Measurements from ENCODE around the gene GMPS. TPM values are rescaled to one million over a fixed set of nuclear protein-coding genes. Genes with fewer than 3 reads are reported as not detected.

Gene GMPS
- polyA plus RNA-seq, 1 of the 3 experiments (the other 2 are of a cell fraction) = 13.4 TPM

GRCh38 chr3:155949453-155950217 is 79.2 kb downstream of the GMPS start:
- no peak overlapping the region for H3K27ac ChIP-seq (ENCODE audit: low read depth in 2 of 2, low read length in 1 of 2)
- no peak overlapping the region for H2AFZ ChIP-seq (ENCODE audit: low read depth)
- H4K20me1 ChIP-seq (ENCODE audit: insufficient read depth) = no peaks in the 10 kb centered on the region
- H3K79me2 ChIP-seq (ENCODE audit: insufficient read depth) = no peaks in the 10 kb centered on the region
- H3K4me2 ChIP-seq = no peak overlapping the region
- TF ChIP-seq MXI1 (IDR thresholded peaks at IDR 0.05; ENCODE audit: low read depth, low read length) (no peak), JUND (IDR thresholded peaks at IDR 0.05) (no peak), USF1 (IDR thresholded peaks at IDR 0.05; ENCODE audit: borderline replicate concordance, low read depth) (no peak), FOSL2 (IDR thresholded peaks at IDR 0.05; ENCODE audit: borderline replicate concordance, low read depth) (no peak), FOXM1 (IDR thresholded peaks at IDR 0.05; ENCODE audit: low read depth) (no peak), MAX (IDR thresholded peaks at IDR 0.05; ENCODE audit: low read depth) (no peak), EZH2phosphoT487 (IDR thresholded peaks at IDR 0.05; ENCODE audit: borderline replicate concordance, low read depth) (no peak), FOXJ3 (CRISPR knock-in tag; IDR thresholded peaks at IDR 0.05) (no peak), IRF3 (IDR thresholded peaks at IDR 0.05; ENCODE audit: low read depth, low read length) (no peak), TAF1 (IDR thresholded peaks at IDR 0.05; ENCODE audit: borderline replicate concordance, low read depth, low read length) (no peak), RCOR1 (IDR thresholded peaks at IDR 0.05; ENCODE audit: low read length) (no peak), SMC3 (IDR thresholded peaks at IDR 0.05; ENCODE audit: low read depth, low read length) (no peak), MEF2A (IDR thresholded peaks at IDR 0.05; ENCODE audit: borderline replicate concordance, low read depth) (no peak), TEAD4 (IDR thresholded peaks at IDR 0.05; ENCODE audit: borderline replicate concordance, insufficient read depth) (no peak), REST (IDR thresholded peaks at IDR 0.05; ENCODE audit: low read depth, low read length) (no peak), USF2 (IDR thresholded peaks at IDR 0.05; ENCODE audit: borderline replicate concordance, low read depth, low read length) (no peak)
- peaks cover 0 to 9% of the 10 kb centered on the region in 2 experiments; a peak in 1 of 4 replicates for H3K4me1 ChIP-seq (ENCODE audit: control insufficient read depth in 1 of 2, insufficient read depth in 2 of 2, low read depth in 1 of 2, low read length in 1 of 2)
- 87% methylated on average over 8 of the region's 8 CpGs for WGBS (ENCODE audit: low lambda C conversion rate)
- peaks cover 0 to 4% of the 10 kb centered on the region in 2 experiments for H3K36me3 ChIP-seq (replicated peaks in 1 of 2; ENCODE audit: control insufficient read depth in 1 of 2, insufficient read depth in 2 of 2, low read length in 1 of 2)
- no peak for DNase-seq
- CTCF ChIA-PET = no interaction called here
- no peaks in the 10 kb centered on the region for H3K9me3 ChIP-seq
- H3F3A ChIP-seq (replicated peaks; ENCODE audit: insufficient read depth) = peaks cover 9% of the 10 kb centered on the region
- H3K9ac ChIP-seq = no peak overlapping the region
- H3K27me3 ChIP-seq (ENCODE audit: insufficient read depth) = no peaks in the 10 kb centered on the region
- POLR2A ChIA-PET = no interaction called here
- H3K4me3 ChIP-seq (ENCODE audit: low read depth in 2 of 2, low read length in 1 of 2) = no peak overlapping the region
- no peaks in the 10 kb centered on the region for H3K9me2 ChIP-seq

Data from SK-N-SH (cell line).